A673 (cell line): ENCODE data around the gene PYGM. TPM values are rescaled to one million over a fixed set of nuclear protein-coding genes. Genes with fewer than 3 reads are reported as not detected.

Source experiments
- BruUV-seq: library from RNA; stranded (reverse); fragments of 400-500 nt; replicated peaks from 2 replicates; lab custom pipeline; 2021; lab: Mats Ljungman, UMichigan
- CTCF ChIA-PET: fragments of 300-600 bp; sonication (Branson Sonifier 250); formaldehyde crosslinking; loops from one replicate; lab custom pipeline; 2022; ENCODE audit warnings: antibody characterized with exemption; lab: Charles Lee
- POLR2A ChIA-PET: fragments of 300-600 bp; sonication (Branson Sonifier 250); formaldehyde crosslinking; loops from one replicate; lab custom pipeline; 2022; ENCODE audit warnings: antibody characterized with exemption; ENCODE audit not compliant: low non-redundant PET; lab: Charles Lee
- DNase-seq: peaks from one replicate; pipeline ENCODE4 v3.0.0-alpha.2; 2015; ENCODE audit warnings: low spot score
- H3K27ac ChIP-seq: fragments of 200-600 bp; sonication (generic); 2 replicates; pipeline ENCODE4 v1.5.1; 2016; ENCODE audit warnings: mixed run types, low read depth, mild to moderate bottlenecking, mixed read lengths, antibody characterized with exemption, low read length; ENCODE audit not compliant: poor library complexity, severe bottlenecking
- H3K27me3 ChIP-seq: fragments of 200-600 bp; sonication (generic); replicated peaks from 2 replicates; pipeline ENCODE4 v1.6.1; 2017; ENCODE audit warnings: mixed run types, low read depth, mild to moderate bottlenecking, mixed read lengths, antibody characterized with exemption, low read length; ENCODE audit not compliant: insufficient read depth, poor library complexity
- H3K36me3 ChIP-seq: fragments of 200-600 bp; sonication (generic); 2 replicates; pipeline ENCODE4 v1.6.1; 2016; ENCODE audit warnings: mixed run types, mild to moderate bottlenecking, mixed read lengths, antibody characterized with exemption, low read length; ENCODE audit not compliant: insufficient read depth, poor library complexity, severe bottlenecking
- H3K4me1 ChIP-seq: fragments of 200-600 bp; sonication (generic); 2 replicates; pipeline ENCODE4 v1.6.1; 2017; ENCODE audit warnings: mixed run types, mild to moderate bottlenecking, mixed read lengths, antibody characterized with exemption, low read length; ENCODE audit not compliant: insufficient read depth, poor library complexity, severe bottlenecking
- H3K4me3 ChIP-seq: fragments of 200-600 bp; sonication (generic); 2 replicates; pipeline ENCODE4 v1.5.1; 2016; ENCODE audit warnings: low read depth, mixed run types, mild to moderate bottlenecking, mixed read lengths, low read length; ENCODE audit not compliant: poor library complexity, severe bottlenecking
- H3K9me3 ChIP-seq: fragments of 200-600 bp; sonication (generic); 2 replicates; pipeline ENCODE4 v1.6.1; 2016; ENCODE audit warnings: mixed run types, low read depth, mild to moderate bottlenecking, mixed read lengths, antibody characterized with exemption, low read length; ENCODE audit not compliant: poor library complexity, severe bottlenecking
- CTCF ChIP-seq: fragments of 300-800, 200-600 bp; sonication (generic); conservative IDR thresholded peaks from 2 replicates; pipeline ENCODE4 v1.5.1; 2017; ENCODE audit warnings: low read depth, mild to moderate bottlenecking, antibody characterized with exemption, low read length, moderate library complexity, mixed read lengths
- EZH2 ChIP-seq: fragments of 200-600 bp; sonication (generic); IDR thresholded peaks from 2 replicates; pipeline ENCODE4 v1.6.1; 2017; ENCODE audit warnings: borderline replicate concordance, low read depth, mild to moderate bottlenecking, mixed read lengths, antibody characterized with exemption, low read length; ENCODE audit not compliant: poor library complexity, severe bottlenecking
- intact Hi-C: fragments of 100-400 bp; cut with micrococcal nuclease; formaldehyde crosslinking; loops from one replicate; pipeline ENCODE4 v1.10.0; 2022; ENCODE audit not compliant: unreplicated experiment
- total RNA-seq: library from RNA; stranded (reverse); gene quantifications from 2 replicates; pipeline ENCODE4 v1.2.3, GENCODE V29; 2021

Gene PYGM
- total RNA-seq, 1 experiment from 2014 or later, result 2.4 TPM

DNA sequence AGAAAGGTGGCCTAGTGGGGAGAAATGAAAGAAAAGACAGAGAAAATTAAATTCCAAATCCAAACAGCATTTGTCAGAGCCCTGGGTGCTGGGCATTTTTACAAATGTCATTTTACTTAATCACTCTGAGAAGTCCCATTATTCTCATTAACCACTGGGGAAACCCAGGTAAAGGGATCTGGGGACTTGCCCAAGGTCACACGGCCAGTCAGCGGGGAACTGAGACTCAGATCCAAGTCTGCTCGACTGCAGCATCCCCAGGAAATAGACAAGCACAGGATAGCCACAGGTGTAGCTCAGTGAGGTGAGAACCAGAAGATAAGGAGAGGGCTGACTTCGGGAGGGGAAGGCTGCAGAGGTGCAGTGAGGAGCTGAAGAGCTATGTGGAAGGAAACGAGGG lies 44.7 kb downstream of the PYGM start:
- Histone ChIP-seq H3K4me3 (no peak overlapping the region), H3K9me3 (no peaks in the 10 kb centered on the region), H3K27ac (no peak overlapping the region), H3K4me1 (peaks cover 15% of the 10 kb centered on the region), H3K36me3 (no peaks in the 10 kb centered on the region), H3K27me3 (peaks cover 83% of the 10 kb centered on the region)
- intact Hi-C loops, result no loop called here
- ChIA-PET POLR2A (no interaction called here), CTCF (no interaction called here)
- no TSS peak for BruUV-seq
- no peak for DNase-seq
- no peak for TF ChIP-seq CTCF
- no peak for TF ChIP-seq EZH2

- Histone ChIP-seq H3K9me3 (no peaks in the 10 kb centered on the region), H3K4me1 (peaks cover 15% of the 10 kb centered on the region), H3K27me3 (peaks cover 79% of the 10 kb centered on the region), H3K4me3 (no peak overlapping the region), H3K27ac (no peak overlapping the region), H3K36me3 (no peaks in the 10 kb centered on the region)
- intact Hi-C loops, result no loop called here
- ChIA-PET CTCF (no interaction called here), POLR2A (no interaction called here)
- no peak for DNase-seq
- BruUV-seq, result no TSS peak
- TF ChIP-seq CTCF, result no peak
- TF ChIP-seq EZH2, result no peak
Observed at GRCh38 chr11:64714666-64715065, 45.1 kb downstream of the PYGM start.

DNA sequence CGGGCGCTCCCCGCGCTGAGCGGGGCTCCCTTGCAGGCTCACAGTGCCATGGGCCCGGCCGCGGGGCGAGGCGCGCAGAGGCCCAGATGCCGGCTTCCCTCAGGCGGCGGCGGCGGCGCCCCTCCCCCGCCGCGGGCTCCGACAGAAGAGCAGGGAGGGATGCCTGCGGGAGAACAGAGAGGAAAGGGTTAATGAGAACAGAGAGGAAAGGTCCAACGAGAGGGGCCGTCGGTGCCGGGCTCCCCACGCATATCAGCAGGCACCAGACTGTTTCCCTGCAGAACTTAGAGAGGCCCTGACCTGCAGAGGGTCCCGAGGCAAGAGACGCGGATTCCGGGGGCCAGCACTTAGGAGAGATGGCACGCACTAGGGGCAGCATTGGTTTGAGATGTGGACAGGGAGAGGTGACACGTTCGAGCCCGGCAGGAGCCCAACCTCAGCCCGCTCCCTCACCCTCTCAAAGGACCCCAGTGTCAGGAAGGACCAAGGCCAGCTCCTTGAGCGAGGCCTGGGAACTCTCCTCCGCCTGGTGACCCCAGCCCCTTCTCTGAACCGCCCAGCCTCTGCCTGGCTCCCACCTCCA lies 45.9 kb downstream of the PYGM start:
- DNase-seq, result no peak
- H3K4me1 ChIP-seq, result peaks cover 15% of the 10 kb centered on the region
- H3K4me3 ChIP-seq, result no peak overlapping the region
- no peaks in the 10 kb centered on the region for H3K9me3 ChIP-seq
- no peaks in the 10 kb centered on the region for H3K36me3 ChIP-seq
- CTCF ChIA-PET, result no interaction called here
- POLR2A ChIA-PET, result no interaction called here
- TF ChIP-seq EZH2 (no peak), CTCF (no peak)
- no TSS peak for BruUV-seq
- H3K27ac ChIP-seq, result no peak overlapping the region
- intact Hi-C loops, result no loop called here
- peaks cover 71% of the 10 kb centered on the region for H3K27me3 ChIP-seq
